HepG2 (cell line): ENCODE measurements around the gene ASIC3. TPM values are rescaled to one million over a fixed set of nuclear protein-coding genes. Genes with fewer than 3 reads are reported as not detected.

Experiments used
- ATAC-seq: fragments of 200-7000 bp; cut with Tn5 transposase; 3 replicates; pipeline ENCODE4 v1.9.1; 2020; ENCODE audit warnings: mild to moderate bottlenecking, moderate library complexity
- BruUV-seq: library from RNA; stranded (reverse); fragments of 400-500 nt; replicated peaks from 2 replicates; lab custom pipeline; 2021; lab: Mats Ljungman, UMichigan
- CTCF ChIA-PET: fragments of 300-600 bp; formaldehyde crosslinking; extraction: SDS; loops from one replicate; lab custom pipeline; 2021; ENCODE audit warnings: low total read pairs, inconsistent platforms, low intra/inter-chr PET ratio; lab: Yijun Ruan, JAX
- POLR2A ChIA-PET: fragments of 350-600 bp; sonication (Branson Sonifier 250); formaldehyde crosslinking; loops from one replicate; lab custom pipeline; 2020; ENCODE audit warnings: antibody characterized with exemption, inconsistent platforms; lab: Yijun Ruan, JAX
- DNase-seq: peaks from one replicate; pipeline ENCODE4 v3.0.0-alpha.2; 2015; ENCODE audit warnings: low spot score
- FAIRE-seq: peaks from 3 replicates; lab custom pipeline; 2011; peaks lifted over from hg19 to GRCh38; lab: Jason Lieb, UNC
- H2AFZ ChIP-seq: one replicate; pipeline ENCODE4 v1.6.1; 2011; ENCODE audit warnings: low read length, inconsistent platforms
- H3K27ac ChIP-seq: fragments of 300-600 bp; 3 replicates; pipeline ENCODE4 v1.8.0; 2011; ENCODE audit warnings: mixed run types, mild to moderate bottlenecking, mixed read lengths, low read length, inconsistent platforms; ENCODE audit not compliant: insufficient read depth; ENCODE audit errors: extremely low read length
- H3K27me3 ChIP-seq, 2 experiments: fragments of 200-600 bp in 1 of 2; 2 replicates in 1 of 2; 3 replicates in 1 of 2; pipeline versions ENCODE4 v1.6.0 to v1.8.0; 2011; ENCODE audit warnings: low read length in 2 of 2, mild to moderate bottlenecking in 2 of 2, moderate library complexity in 2 of 2, inconsistent platforms in 1 of 2; ENCODE audit not compliant: insufficient read depth in 2 of 2, control insufficient read depth in 1 of 2
- H3K36me3 ChIP-seq, 2 experiments: fragments of 200-600 bp in 1 of 2; replicated peaks in 1 of 2; 2 replicates in 1 of 2; 3 replicates in 1 of 2; pipeline versions ENCODE4 v1.5.1 to v1.8.0; 2011; ENCODE audit warnings: low read length in 2 of 2, inconsistent platforms in 1 of 2; ENCODE audit not compliant: insufficient read depth in 2 of 2, control insufficient read depth in 1 of 2
- H3K4me1 ChIP-seq: 2 replicates; pipeline ENCODE4 v1.5.1; 2012; ENCODE audit warnings: low read length, inconsistent platforms; ENCODE audit not compliant: insufficient read depth
- H3K4me2 ChIP-seq: 2 replicates; pipeline ENCODE4 v1.6.0; 2011; ENCODE audit warnings: low read depth, low read length, inconsistent platforms
- H3K4me3 ChIP-seq, 3 experiments: fragments of 200-600 bp in 1 of 3; sonication (generic), shearing (Covaris generic) in 1 of 3; replicated peaks in 1 of 3; 2 replicates each; pipeline ENCODE4 v1.5.1; 2011 to 2016; ENCODE audit warnings: low read length in 3 of 3, inconsistent platforms in 2 of 3, low read depth in 2 of 3, mild to moderate bottlenecking in 2 of 3, control low read depth in 1 of 3, mixed read lengths in 1 of 3; ENCODE audit not compliant: insufficient read depth in 1 of 3
- H3K79me2 ChIP-seq: one replicate; pipeline ENCODE4 v1.6.1; 2011; ENCODE audit warnings: low read length, inconsistent platforms; ENCODE audit not compliant: insufficient read depth
- H3K9ac ChIP-seq: 2 replicates; pipeline ENCODE4 v1.6.0; 2011; ENCODE audit warnings: mild to moderate bottlenecking, low read depth, low read length, inconsistent platforms; ENCODE audit not compliant: insufficient read depth
- H3K9me3 ChIP-seq: 2 replicates; pipeline ENCODE4 v1.5.1; 2012; ENCODE audit warnings: mild to moderate bottlenecking, low read length
- H4K20me1 ChIP-seq: 2 replicates; pipeline ENCODE4 v1.6.0; 2011; ENCODE audit warnings: inconsistent platforms, mild to moderate bottlenecking, low read length, moderate library complexity; ENCODE audit not compliant: insufficient read depth
- ATF6 ChIP-seq: sonication (generic); formaldehyde crosslinking; conservative IDR thresholded peaks from 2 replicates; pipeline ENCODE4 v1.4.0; 2020; ENCODE audit warnings: missing genetic modification reagents
- DDIT3 ChIP-seq: sonication (generic); formaldehyde crosslinking; IDR thresholded peaks from 2 replicates; pipeline ENCODE4 v1.4.0; 2020; ENCODE audit warnings: mild to moderate bottlenecking, missing genetic modification reagents
- DNMT1 ChIP-seq: sonication (generic); formaldehyde crosslinking; IDR thresholded peaks from 2 replicates; pipeline ENCODE4 v1.5.1; 2020; ENCODE audit warnings: mild to moderate bottlenecking, missing genetic modification reagents
- GLI4 ChIP-seq: sonication (generic); formaldehyde crosslinking; IDR thresholded peaks from 2 replicates; pipeline ENCODE4 v1.5.1; 2020; ENCODE audit warnings: missing genetic modification reagents, mild to moderate bottlenecking, moderate library complexity, borderline replicate concordance
- HMG20B ChIP-seq: conservative IDR thresholded peaks from 2 replicates; pipeline ENCODE4 v1.6.1; 2016; ENCODE audit warnings: missing genetic modification reagents, missing compliant biosample characterization
- NFKB2 ChIP-seq: sonication (generic); formaldehyde crosslinking; IDR thresholded peaks from 2 replicates; pipeline ENCODE4 v1.4.0; 2020; ENCODE audit warnings: missing genetic modification reagents, borderline replicate concordance
- PAWR ChIP-seq: sonication (generic); formaldehyde crosslinking; IDR thresholded peaks from 2 replicates; pipeline ENCODE4 v1.4.0; 2020; ENCODE audit warnings: missing genetic modification reagents, mild to moderate bottlenecking, borderline replicate concordance
- TIGD3 ChIP-seq: sonication (generic); formaldehyde crosslinking; IDR thresholded peaks from 2 replicates; pipeline ENCODE4 v1.5.1; 2020; ENCODE audit warnings: mild to moderate bottlenecking, missing genetic modification reagents, borderline replicate concordance
- ZC3H13 ChIP-seq: sonication (generic); formaldehyde crosslinking; IDR thresholded peaks from 2 replicates; pipeline ENCODE4 v1.8.1; 2023; ENCODE audit warnings: mild to moderate bottlenecking, missing genetic modification reagents, moderate library complexity
- ZFP82 ChIP-seq: sonication (generic); formaldehyde crosslinking; IDR thresholded peaks from 2 replicates; pipeline ENCODE4 v1.5.1; 2020; ENCODE audit warnings: mild to moderate bottlenecking, missing genetic modification reagents, borderline replicate concordance
- ZNF260 ChIP-seq: sonication (generic); formaldehyde crosslinking; IDR thresholded peaks from 2 replicates; pipeline ENCODE4 v1.4.0; 2020; ENCODE audit warnings: missing genetic modification reagents, low read depth, mild to moderate bottlenecking, borderline replicate concordance
- ZNF33B ChIP-seq: sonication (generic); formaldehyde crosslinking; IDR thresholded peaks from 2 replicates; pipeline ENCODE4 v1.5.1; 2020; ENCODE audit warnings: mild to moderate bottlenecking, missing genetic modification reagents
- ZNF343 ChIP-seq: sonication (generic); formaldehyde crosslinking; IDR thresholded peaks from 2 replicates; pipeline ENCODE4 v1.4.0; 2020; ENCODE audit warnings: mild to moderate bottlenecking, missing genetic modification reagents
- ZNF350 ChIP-seq: sonication (generic); formaldehyde crosslinking; IDR thresholded peaks from 2 replicates; pipeline ENCODE4 v1.4.0; 2020; ENCODE audit warnings: mild to moderate bottlenecking, low read depth, missing genetic modification reagents, borderline replicate concordance
- ZNF883 ChIP-seq: sonication (generic); formaldehyde crosslinking; IDR thresholded peaks from 2 replicates; pipeline ENCODE4 v1.5.1; 2020; ENCODE audit warnings: mild to moderate bottlenecking, missing genetic modification reagents; ENCODE audit errors: not compliant biosample characterization
- ZSCAN31 ChIP-seq: sonication (generic); formaldehyde crosslinking; IDR thresholded peaks from 2 replicates; pipeline ENCODE4 v1.5.0; 2020; ENCODE audit warnings: low read depth, mild to moderate bottlenecking, missing genetic modification reagents
- ZSCAN5A ChIP-seq: sonication (generic); formaldehyde crosslinking; IDR thresholded peaks from 2 replicates; pipeline ENCODE4 v1.8.0; 2022; ENCODE audit warnings: mild to moderate bottlenecking, missing genetic modification reagents, borderline replicate concordance
- WGBS: methylation state at CpG from one replicate; pipeline ENCODE4 v1.1.6; 2017; ENCODE audit warnings: low lambda C conversion rate; 5-methylcytosine and 5-hydroxymethylcytosine counted together
- in situ Hi-C: cut with HindIII; loops from 2 replicates; pipeline ENCODE4 v1.10.0; 2017; ENCODE audit warnings: low pct_unique_long_range_greater_than_20kb; ENCODE audit not compliant: extremely low pct_ligation_motif_present
- intact Hi-C: fragments of 100-400 bp; cut with micrococcal nuclease; formaldehyde crosslinking; loops from one replicate; pipeline ENCODE4 v1.10.0; 2022; ENCODE audit not compliant: unreplicated experiment
- polyA plus RNA-seq, 8 experiments: library from polyadenylated mRNA; depleted of rRNA in 3 of 8; stranded (reverse) in 7 of 8; unstranded in 1 of 8; fragments of >200 nt; fragmentation: Illumina TruSeq in 4 of 8; extraction: Trizol in 4 of 8; gene quantifications; 2 replicates each; pipeline versions ENCODE4 v1.2.1 to v1.2.3, GENCODE V29; 2011 to 2016; ENCODE audit warnings: low read depth in 4 of 8, missing spikeins in 1 of 8, mixed read lengths in 1 of 8; ENCODE audit not compliant: insufficient read depth in 1 of 8
- total RNA-seq, 5 experiments: library from RNA; depleted of rRNA; stranded (reverse); fragments of >200 nt; fragmentation: Illumina TruSeq; extraction: Trizol; gene quantifications; 2 replicates each; pipeline ENCODE4 v1.2.3, GENCODE V29; 2016; ENCODE audit warnings: low read depth in 1 of 5

The ASIC3 gene
- total and polyA plus RNA-seq, 2 of the 13 experiments (the other 11 are each of a cell fraction or from before 2014, with no cell fraction given): 0.51 TPM; not detected in 1

GRCh38 chr7:151085691-151086620 is 37.6 kb downstream of the ASIC3 start, which contains the start of gene AGAP3:
Gene AGAP3, plus strand, starts transcription at chr7:151086475. Its CDS starts 267 bp downstream, at chr7:151086742.
- Histone ChIP-seq H3K4me2 (peak within 1 kb of the TSS; percentile 97), H3K9ac (peak within 1 kb of the TSS; percentile 88), H3K4me3 (peak within 1 kb of the TSS; percentile 93 to 98 (median 95)), H3K36me3 (peaks cover 0 to 1% of the 10 kb centered on the region in 2 experiments; a peak in 2 of 5 replicates), H2AFZ (peak within 1 kb of the TSS; percentile 59), H3K4me1 (peaks cover 70% of the 10 kb centered on the region), H4K20me1 (peaks cover 25% of the 10 kb centered on the region), H3K79me2 (peaks cover 55% of the 10 kb centered on the region), H3K27ac (peak within 1 kb of the TSS; percentile 70), H3K9me3 (no peaks in the 10 kb centered on the region), H3K27me3 (no peaks in the 10 kb centered on the region; a peak in 1 of 5 replicates)
- FAIRE-seq (peak; percentile 39), DNase-seq (peak; percentile 75), ATAC-seq (peak; percentile 40)
- BruUV-seq: no TSS peak
- ChIA-PET POLR2A (interaction anchor here (1.3 to 6.7 kb wide), 6 partner anchors 9 to 76 kb away, joined by 3 to 82 read pairs (median 6); partner anchors contain the start of gene SLC4A2), CTCF (interaction anchor here (2.2 kb wide), 1 partner anchor 25 kb away, joined by 6 read pairs; no protein-coding TSS in a partner anchor)
- in situ Hi-C loops: no loop called here
- intact Hi-C loops: loop anchor here (2.0 to 10.0 kb wide), 2 partner anchors 27 to 159 kb away; partner anchors contain the start of genes SLC4A2 and SMARCD3
- WGBS: 2% methylated on average over 7 of the region's 84 CpGs
- TF ChIP-seq ZNF883 (CRISPR knock-in tag) (peak; percentile 86), GLI4 (CRISPR knock-in tag) (no peak), HMG20B (no peak), ZFP82 (CRISPR knock-in tag) (no peak), ZNF343 (no peak), ZSCAN31 (CRISPR knock-in tag) (peak; percentile 74; the same call in 1 of the 2 replicates), ZSCAN5A (no peak), DNMT1 (CRISPR knock-in tag) (no peak), NFKB2 (CRISPR knock-in tag) (peak; percentile 71; the same call in 1 of the 2 replicates), ATF6 (CRISPR knock-in tag) (no peak), DDIT3 (no peak), ZC3H13 (CRISPR knock-in tag) (no peak; the same call in 1 of the 2 replicates), ZNF350 (CRISPR knock-in tag) (peak; percentile 56), ZNF260 (CRISPR knock-in tag) (no peak), PAWR (CRISPR knock-in tag) (no peak), ZNF33B (CRISPR knock-in tag) (0 out of 2 replicates have a peak, but pooled peaks have one; percentile 60), TIGD3 (CRISPR knock-in tag) (no peak)
